ENCODE measurements around the gene CDK19.

- no peak for TF ChIP-seq EZH2 (IDR thresholded peaks at IDR 0.05)
- no peak for TF ChIP-seq POLR2AphosphoS5 (IDR thresholded peaks at IDR 0.05; ENCODE audit: borderline replicate concordance, low read depth, low read length)
These were observed 233.6 kb downstream of the CDK19 start for GRCh38 chr6:110581679-110582078.

Data from SK-N-MC (cell line).